LNCAP (cell line): ENCODE results near the gene TMIGD3.

Experiments
- CTCF ChIP-seq: fragments of 450-650 bp; IDR thresholded peaks from 2 replicates; pipeline ENCODE4 v1.5.1; 2017; ENCODE audit warnings: mild to moderate bottlenecking

TMIGD3 gene

GRCh38 chr1:111465754-111466153, 37.7 kb downstream of the TMIGD3 start:
- TF ChIP-seq CTCF, result no peak

- no peak for TF ChIP-seq CTCF
Observed at GRCh38 chr1:111463029-111463683, 40.3 kb downstream of the TMIGD3 start.

GRCh38 chr1:111462370-111463028, 40.9 kb downstream of the TMIGD3 start:
- no peak for TF ChIP-seq CTCF

DNA sequence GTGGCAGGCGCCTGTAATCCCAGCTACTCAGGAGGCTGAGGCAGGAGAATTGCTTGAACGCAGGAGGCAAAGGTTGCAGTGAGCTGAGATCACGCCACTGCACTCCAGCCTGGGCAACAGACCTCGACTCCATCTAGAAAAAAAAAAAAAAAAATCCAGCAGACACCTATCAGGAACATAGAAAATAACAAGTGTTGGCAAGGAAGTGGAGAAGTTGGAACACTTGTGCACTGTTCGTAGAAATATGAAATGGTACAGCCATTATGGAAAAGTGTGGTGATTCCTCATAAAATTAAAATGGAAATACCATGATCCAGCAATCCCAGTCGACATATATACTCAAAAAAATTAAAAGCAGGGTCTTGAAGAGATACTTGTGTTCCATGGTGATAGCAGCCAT, 41.7 kb downstream of the TMIGD3 start:
- TF ChIP-seq CTCF, result no peak

GRCh38 chr1:111455642-111456031, 47.8 kb downstream of the TMIGD3 start:
- no peak for TF ChIP-seq CTCF

DNA sequence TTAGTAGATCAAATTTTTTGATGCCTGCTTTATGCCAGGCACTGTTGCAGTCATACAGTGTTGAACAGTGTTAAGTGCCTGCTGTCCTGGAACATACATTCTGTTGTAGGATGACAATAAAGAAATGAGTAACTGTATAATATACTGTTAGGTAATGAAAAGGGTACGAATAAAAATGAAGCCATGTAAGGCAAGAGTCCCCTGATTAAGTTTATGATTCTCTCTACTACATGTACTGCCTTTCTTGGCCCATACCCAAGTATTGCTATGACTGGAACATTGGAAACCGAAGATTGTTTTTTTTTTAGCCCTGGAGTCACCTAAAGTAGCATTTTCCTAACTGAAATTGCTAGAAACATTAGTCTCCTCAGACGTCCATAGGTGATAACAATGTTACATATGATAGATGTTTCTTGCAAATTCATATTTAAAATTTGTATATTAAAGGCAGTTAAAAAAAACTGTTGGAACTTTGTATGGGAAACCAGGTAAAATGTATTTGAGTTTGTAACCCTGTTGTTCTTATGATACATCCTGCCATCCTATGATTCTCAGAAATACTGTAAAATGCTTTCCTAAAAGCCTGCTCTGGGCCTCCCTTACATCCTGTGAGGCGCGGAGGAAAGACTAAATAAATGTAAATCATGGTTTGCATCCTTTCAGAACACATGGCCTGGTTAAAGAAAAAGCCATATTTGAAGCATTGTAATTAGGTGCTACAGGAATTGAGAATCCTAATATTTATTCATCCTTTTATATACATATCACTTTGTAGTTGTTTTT, 48.4 kb downstream of the TMIGD3 start:
- TF ChIP-seq CTCF, result no peak

DNA sequence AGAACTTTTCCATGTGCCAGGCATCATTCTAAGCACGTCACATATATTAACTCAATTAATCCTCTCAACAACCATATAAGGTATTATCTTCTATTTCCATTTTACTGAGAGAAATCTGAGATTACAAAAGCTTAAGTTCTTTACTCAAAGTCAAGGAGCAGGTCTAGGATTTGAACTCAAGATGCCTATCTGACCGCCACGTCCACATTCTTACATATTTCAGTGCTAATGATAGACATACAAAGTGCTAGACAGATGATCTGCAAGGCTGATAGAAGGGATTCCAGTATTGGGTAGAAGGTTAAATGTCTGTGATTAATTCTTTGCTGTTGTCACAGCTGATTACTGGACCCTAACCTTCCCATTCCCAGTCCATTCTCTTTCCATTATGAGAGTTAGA, 49.7 kb downstream of the TMIGD3 start:
- no peak for TF ChIP-seq CTCF
